ENCODE measurements around the gene PDE3B.
A peak's percentile ranks its signal among the peaks of the same experiment; 100 is the strongest.

Gene PDE3B

DNA sequence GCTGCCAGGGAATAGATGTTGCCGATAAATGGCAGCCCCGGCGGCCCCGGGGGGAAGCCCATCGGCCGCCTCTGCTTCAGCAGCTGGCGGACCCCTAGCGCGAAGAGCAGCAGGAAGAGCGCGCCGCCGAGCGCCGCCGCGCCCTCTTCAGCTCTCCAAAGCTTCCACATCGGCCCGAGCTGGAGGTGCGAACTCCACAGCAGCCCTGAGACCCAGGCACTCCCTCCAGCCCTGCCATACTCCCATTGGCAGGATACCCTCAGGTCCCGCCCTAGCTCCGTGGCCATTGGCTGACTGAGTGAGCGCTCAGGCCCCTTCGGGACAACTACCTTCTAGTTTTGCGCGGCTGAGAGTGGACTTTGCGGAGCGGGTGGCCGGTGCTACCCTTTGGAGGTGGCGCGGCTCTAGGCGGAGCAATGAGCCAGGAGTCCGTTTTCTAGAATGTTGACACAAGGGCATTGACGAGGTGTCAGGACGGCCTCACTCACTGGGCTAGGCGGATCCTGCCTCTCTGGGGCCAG is 248.5 kb downstream of the PDE3B start, which contains the start of gene CYP2R1:
CYP2R1 (minus strand) TSS at position 196 of the 521 bp plus-strand sequence; CDS start at position 170, 26 bp downstream.
- peak; percentile 91 for DNase-seq

DNA sequence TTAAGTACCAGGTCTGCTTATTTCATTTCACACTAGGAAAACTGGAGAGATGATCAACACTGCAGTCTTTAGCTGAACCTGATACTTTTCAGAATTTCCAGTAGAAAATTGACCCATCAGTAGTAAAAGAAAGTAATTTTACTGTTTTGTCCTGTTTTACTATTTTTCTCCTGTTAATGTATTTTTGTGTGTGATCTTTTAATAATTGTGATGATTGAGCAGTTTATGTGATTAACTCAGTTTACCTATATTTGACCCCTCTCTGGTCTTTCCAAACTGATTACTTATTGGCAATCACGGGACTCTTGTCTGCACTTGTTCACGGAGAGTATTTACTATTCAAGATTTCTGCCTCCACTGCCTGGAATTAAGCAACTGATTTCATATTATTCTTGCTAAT is 249.0 kb downstream of the PDE3B start:
- DNase-seq = no peak

DNA sequence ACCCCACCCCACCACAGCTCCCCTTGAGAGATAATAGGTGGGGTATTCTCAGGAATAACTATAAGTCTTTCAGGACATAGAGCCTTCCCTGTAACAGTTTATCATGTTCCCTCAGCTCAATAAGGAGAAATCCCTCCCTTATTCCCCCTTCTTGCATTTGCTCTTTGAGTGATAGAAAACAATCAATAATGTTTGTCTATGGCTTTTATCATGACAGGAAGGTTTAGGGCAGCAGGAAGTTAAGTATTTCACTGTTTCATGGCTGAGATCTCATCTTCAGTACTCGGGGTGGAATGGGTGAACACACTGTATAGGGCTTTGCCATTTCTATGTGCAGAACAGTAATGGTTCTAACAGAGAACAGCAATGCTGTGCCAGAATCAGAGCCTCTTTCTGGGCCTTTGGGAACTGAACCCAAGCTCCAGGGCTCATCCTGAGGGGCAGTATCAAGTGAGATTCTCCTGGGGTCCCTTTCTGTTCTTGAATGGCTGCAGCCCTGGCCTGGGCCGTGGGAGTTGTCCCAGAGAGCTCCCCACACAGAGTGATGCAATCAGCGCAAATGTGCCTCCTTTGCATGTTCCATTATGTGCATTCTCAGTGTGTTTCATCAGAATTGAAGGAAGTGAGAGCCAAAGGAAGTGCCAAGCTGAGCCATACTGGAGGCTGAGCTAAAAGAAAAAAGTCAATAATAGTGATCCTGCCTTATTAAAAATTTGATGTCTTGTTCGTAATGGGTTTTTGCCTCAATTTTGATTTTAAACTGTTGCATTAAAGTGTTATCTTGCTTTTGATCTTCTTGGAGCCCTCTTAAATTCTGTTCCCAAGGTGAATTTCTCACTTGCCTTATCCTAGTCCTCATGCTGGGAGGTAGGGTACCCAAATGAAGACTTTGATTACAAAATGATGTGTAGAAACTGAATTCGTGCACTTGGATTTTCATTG is 251.3 kb downstream of the PDE3B start:
- DNase-seq = no peak

DNA sequence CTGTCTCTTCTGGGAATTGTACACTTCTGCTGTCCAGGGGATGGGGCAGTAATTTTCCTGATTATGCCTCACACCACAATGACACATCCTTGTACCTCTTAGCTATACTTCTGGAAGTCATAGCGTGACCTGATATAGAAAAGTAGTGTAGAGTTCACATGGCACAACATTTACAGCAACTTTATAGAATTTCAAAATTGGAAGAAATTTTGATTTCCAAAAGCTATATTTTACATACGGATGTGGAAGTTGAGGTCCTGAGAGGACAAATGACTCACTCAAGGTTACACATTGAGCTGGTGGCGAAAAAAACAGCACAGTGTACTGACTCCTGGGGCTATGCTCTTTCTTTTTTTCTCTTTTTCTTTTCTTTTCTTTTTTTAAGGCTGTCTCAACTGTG is 254.8 kb downstream of the PDE3B start:
- no peak for DNase-seq

DNA sequence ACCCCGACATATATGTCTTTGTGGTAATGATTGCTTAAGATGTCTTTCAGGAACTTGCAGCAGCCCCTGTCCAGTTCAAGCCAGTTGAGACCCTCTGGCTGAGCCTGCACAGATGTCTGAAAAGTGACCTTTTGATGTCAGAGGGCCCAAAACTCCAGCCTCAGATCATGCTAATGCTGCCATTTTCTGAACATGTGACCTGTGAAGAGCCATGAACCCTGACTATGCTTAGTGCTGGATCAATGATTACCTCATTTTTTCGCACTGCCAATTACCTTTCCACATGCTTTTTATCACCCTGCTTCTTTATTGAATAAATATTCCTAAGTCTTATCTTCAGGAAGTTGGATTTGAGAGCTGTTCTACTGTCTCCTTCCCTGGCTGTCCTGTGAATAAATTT is 255.3 kb downstream of the PDE3B start:
- DNase-seq = no peak

DNA sequence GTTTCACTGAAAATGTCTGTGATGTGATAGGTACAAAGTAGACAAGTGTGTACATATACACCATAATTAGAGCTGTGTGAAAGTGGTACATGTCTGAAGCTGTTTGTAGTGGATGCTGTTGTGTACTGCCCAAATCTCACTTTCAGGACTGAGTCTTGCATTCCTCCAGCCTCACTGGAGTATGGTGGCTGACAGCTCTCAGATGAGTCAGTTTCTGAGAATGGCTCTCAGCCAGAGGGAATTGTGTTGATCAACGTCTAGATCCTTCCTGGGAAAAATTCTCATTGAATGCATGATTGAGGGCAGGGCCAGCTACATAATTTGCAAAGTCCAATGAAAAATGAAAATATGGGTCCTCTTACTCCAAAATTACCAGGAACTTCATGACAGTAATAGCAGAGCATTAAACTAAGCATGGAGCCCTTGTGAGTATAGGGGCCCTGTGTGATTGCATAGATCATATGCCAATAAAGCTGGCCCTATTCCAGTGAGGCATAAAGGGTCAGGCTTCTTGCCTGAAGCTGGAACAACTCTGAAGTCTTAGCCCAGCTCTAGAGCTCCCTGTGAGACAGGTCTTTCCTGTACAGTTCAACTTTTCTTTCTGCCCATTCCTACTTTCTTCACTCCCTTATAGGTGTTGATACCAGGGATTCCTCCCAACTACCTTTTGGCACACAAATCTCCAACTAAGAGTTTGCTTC is 259.2 kb downstream of the PDE3B start:
- no peak for DNase-seq

DNA sequence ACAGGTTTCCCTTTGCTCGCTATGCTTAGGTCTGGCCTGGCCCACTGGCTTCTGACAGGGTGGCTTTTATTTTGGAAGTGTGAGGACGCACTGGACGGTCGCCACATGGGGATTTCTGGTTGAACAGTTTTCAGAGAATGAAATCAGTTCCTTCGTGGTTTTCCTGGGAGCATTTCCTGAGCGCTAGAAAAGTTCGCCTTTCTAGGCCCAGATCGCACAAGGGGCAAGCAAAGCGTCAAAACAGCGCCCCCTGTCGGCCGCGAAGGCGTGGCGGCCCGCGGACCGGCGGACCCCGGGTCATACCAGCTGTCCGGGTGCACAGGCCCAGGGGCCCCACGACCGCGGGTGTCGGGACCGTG is 261.1 kb downstream of the PDE3B start:
- peak; percentile 86 for DNase-seq

DNA sequence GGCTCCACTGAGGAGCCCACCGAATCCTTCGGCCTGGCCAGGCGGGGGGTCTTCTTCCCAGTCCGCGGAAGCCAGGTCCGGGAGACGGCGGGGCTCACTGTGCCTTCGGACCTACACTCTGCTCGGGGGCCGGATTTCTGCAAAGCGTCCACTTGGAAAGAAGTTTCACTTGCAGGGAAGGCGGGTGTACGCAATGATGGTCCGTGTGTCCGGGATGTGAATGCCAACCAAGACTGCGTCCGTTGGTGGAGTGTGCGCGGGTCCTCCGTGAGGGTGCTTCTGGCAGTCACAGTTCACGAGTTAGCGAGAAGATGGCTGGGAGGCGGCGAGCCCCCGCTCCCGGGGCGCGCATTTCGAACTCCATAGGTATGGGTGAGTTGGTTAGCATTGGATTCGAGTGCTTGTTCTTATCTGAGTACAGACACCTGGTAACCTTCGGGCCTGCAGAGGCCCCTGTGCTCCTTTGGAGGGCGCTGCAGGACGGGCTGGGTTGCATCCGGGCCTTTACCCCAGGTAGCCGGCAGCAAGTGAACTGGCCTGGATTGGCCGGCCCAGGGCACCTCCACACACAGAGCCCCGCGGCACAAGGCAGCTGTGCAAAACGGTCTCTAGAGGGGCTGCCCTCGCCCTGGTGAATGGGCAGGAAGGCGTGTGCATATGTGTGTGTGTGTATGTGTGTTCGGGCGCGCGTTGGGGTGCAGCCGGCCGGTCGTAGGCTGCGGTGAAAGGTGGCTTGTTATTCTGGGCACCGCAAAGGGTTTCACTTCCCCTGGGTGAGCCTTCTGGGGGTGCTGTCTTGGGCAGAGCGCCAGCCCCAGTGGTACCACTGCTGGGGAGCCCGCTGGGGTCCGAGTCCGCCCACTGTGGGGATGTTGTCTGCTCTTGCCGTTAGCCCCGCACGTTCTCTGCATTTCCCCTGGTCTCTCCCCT is 261.8 kb downstream of the PDE3B start:
- DNase-seq = peak; percentile 77

DNA sequence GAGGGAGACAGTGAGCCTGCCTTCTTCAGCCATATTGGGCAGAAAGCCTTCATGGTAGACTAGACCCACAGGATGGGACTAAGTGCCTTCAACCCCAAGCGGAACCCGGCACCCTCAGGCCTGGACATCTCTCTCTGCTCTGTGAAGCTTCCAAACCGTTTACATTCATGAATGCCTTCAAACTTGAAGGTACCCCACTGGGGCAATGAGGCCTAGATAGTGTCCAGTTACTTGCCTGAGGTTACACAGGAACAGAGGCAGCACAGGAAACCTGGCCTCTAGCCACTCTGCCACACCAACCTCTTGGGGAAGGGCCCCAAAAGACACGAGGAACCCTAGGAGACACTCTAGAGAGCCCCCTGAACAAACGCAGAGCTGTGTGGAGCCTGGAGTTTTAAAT is 263.0 kb downstream of the PDE3B start:
- no peak for DNase-seq

DNA sequence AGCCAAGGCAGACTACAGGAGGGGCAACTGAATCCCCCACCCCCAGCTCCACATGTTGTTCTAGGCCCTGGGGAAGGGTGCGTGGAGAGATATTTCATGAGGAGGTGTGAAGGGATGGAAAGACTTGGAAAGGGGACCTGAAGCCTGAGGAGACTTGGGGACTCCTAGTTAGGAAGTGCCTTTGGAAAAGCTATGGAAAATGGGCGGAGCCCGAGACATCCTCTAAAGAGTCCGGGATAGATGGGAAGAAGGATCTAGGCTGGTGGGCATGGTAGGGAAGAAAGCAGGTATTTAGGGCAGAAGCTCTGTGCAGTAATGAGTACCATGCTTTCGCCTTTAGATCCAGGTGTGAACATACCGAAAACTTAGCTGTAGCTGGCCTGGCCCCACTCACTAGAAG is 263.4 kb downstream of the PDE3B start:
- DNase-seq = no peak

DNA sequence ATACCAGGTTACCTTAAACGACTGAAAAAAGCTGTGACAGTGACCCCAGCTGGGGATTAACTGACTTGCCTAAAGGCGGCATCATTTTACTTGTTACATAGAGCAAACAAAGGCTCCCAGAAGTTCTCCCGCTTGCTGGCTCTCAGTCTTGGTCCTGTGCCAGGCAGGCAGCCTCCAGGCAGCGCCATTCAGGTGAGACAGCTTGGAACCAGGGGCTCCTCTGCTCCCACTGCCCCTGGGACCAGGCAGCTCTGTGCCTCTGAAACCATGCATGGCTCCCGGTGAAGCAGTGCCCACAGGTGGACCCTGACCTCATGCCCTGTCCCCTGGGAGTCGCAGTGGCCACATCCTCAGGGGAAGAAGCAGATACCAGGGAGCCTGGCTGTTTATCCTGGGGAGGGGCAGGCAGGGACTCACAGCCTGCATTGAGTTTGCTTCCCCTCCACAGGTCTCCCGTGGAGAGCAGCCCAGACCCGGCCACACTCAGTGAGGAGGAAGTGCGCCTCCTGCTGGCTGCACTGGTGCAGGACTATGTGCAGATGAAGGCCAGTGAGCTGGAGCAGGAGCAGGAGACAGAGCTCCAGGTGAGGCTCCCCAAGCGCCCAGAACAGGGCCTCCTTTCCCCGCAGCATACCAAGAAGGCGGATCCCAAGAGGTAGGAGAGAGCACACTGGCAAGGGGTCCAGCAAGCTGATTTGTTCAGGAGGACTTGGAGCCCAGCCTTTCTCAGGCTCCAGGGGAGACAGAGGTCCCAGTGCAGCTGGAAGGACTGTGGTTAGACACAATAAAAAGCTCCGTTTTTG is 264.0 kb downstream of the PDE3B start:
- peak; percentile 92 for DNase-seq

DNA sequence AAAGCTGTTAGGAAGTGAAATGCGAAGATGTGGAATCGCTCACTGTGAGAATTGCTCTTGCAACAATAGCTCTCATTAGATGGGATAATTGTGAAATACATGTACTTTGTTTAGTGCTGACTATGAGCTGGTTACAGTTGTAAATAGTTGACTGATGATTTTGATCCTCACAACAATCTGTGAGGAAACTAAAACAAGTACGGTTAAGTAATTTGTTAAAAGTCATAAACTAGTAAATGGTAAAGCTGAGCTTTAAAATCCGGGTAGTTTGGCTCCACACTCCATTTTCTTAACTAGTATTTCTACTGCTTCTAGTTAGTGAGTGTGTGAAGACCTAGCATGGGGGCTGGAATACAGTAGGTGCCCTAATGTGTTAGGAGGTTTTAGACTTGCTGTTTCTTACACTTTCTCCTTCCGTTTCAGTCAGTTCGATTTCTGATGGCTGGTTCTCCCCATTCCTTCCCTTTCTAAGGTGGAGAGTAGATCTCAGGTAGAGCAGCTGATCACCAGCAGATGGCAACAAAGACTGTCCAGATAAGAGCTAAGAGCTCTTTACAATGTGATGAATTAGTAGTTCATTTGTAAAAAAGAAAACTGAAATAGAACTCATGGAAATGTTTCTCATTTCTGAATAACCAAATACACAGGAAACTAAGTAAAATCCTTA is 264.7 kb downstream of the PDE3B start:
- DNase-seq = peak; percentile 56

DNA sequence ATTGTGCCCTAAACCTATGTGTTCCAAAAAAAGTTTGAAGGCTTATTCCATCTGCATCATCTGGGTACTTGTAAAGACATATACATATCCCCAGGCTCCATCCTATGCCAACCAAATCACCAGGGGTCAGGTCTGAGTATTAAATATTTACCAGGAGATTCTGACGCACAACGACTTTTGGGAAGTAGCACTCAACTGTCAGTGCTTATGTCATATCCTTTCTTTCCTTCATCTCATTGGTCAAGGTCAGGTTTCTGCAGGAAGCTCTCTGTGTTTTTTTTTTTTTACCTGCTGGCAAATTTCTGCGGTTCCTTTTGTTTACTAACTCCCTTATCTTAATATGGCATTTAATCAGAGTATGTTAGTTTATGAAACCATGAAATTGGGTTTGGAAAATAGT is 270.9 kb downstream of the PDE3B start:
- no peak for DNase-seq

DNA sequence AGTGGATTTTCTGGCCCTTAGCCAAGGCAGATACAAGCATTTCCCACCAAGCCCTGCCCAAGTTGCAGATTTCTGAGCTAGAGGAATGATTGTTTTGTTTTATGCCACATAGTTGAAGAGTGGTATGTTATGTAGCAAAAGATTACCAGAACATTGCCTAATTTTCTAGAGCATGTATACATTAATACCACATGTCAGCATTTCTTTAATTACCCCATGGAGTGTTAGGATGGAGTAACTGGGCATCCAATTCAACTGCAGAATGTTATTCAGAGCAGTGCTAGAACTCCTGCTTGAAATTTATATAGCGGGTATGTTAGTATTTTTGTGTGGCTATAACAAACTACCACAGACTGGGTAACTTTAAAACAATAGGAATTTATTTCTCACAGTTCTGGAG is 272.8 kb downstream of the PDE3B start:
- no peak for DNase-seq
